A549 (cell line): Measurements from ENCODE around the gene B3GNT8. TPM values are rescaled to one million over a fixed set of nuclear protein-coding genes. Genes with fewer than 3 reads are reported as not detected.
"Not testable (repeated sequence)": the region's sequence is repeated elsewhere in the genome, so short reads cannot be mapped to it uniquely, and the experiment has no call there.

ENCODE experiments used
- ATAC-seq, 2 experiments: fragments of 200-7000 bp in 1 of 2; fragments of >200 bp in 1 of 2; cut with Nextera tagmentation in 1 of 2; cut with Tn5 transposase in 1 of 2; 3 replicates each; pipeline versions ENCODE4 v1.8.0 to v1.9.1; 2018 to 2020; ENCODE audit warnings: mild to moderate bottlenecking in 1 of 2, moderate library complexity in 1 of 2
- CTCF ChIA-PET: fragments of 300-600 bp; sonication (Branson Sonifier 250); formaldehyde crosslinking; extraction: SDS; loops from one replicate; lab custom pipeline; 2021; ENCODE audit warnings: antibody characterized with exemption, inconsistent platforms; lab: Yijun Ruan, JAX
- POLR2A ChIA-PET: fragments of 350-600 bp; formaldehyde crosslinking; extraction: SDS; loops from one replicate; lab custom pipeline; 2021; ENCODE audit warnings: antibody characterized with exemption, inconsistent platforms; lab: Yijun Ruan, JAX
- DNase-seq, 2 experiments: peaks; one replicate each; pipeline versions ENCODE4 v3.0.0 to v3.0.0-alpha.2; 2011 to 2016; ENCODE audit warnings: low read depth in 1 of 2, low spot score in 1 of 2
- FAIRE-seq: peaks from 2 replicates; lab custom pipeline; 2011; peaks lifted over from hg19 to GRCh38; lab: Jason Lieb, UNC
- H3K27ac ChIP-seq, 2 experiments: fragments of >200 bp; sonication (Bioruptor Twin); formaldehyde crosslinking; 3 replicates each; pipeline ENCODE4 v1.5.1; 2016 to 2017
- H3K4me1 ChIP-seq: fragments of >200 bp; sonication (Bioruptor Twin); formaldehyde crosslinking; 3 replicates; pipeline ENCODE4 v1.6.1; 2016
- H3K4me2 ChIP-seq: fragments of >200 bp; sonication (Bioruptor Twin); formaldehyde crosslinking; 3 replicates; pipeline ENCODE4 v1.6.1; 2016
- H3K4me3 ChIP-seq: fragments of >200 bp; sonication (Bioruptor Twin); formaldehyde crosslinking; 3 replicates; pipeline ENCODE4 v1.5.1; 2016
- H3K9me3 ChIP-seq: fragments of >200 bp; sonication (Bioruptor Twin); formaldehyde crosslinking; 3 replicates; pipeline ENCODE4 v1.6.1; 2016
- CTCF ChIP-seq: fragments of >200 bp; sonication (Bioruptor Twin); formaldehyde crosslinking; IDR thresholded peaks from 3 replicates; pipeline ENCODE4 v1.5.1; 2016
- EHMT2 ChIP-seq: fragments of 200-600 bp; sonication (generic); IDR thresholded peaks from 2 replicates; pipeline ENCODE4 v1.6.1; 2016; ENCODE audit warnings: antibody characterized with exemption, low read depth, mild to moderate bottlenecking, moderate library complexity
- ESRRA ChIP-seq: fragments of 150-350 bp; IDR thresholded peaks from 2 replicates; pipeline ENCODE4 v1.6.1; 2014; ENCODE audit warnings: mild to moderate bottlenecking, low read length, borderline replicate concordance
- HDAC2 ChIP-seq: fragments of 200-600 bp; sonication (generic); IDR thresholded peaks from 2 replicates; pipeline ENCODE4 v1.6.1; 2016
- HOXA7 ChIP-seq: fragments of 250-450 bp; sonication (Bioruptor Pico); IDR thresholded peaks from 2 replicates; pipeline ENCODE4 v1.5.0; 2020; ENCODE audit warnings: mild to moderate bottlenecking, moderate library complexity
- MAFK ChIP-seq: fragments of 450-650 bp; IDR thresholded peaks from 2 replicates; pipeline ENCODE4 v1.6.1; 2014; ENCODE audit not compliant: partially characterized antibody
- MAZ ChIP-seq: fragments of 150-350 bp; IDR thresholded peaks from 2 replicates; pipeline ENCODE4 v1.6.1; 2014; ENCODE audit warnings: antibody characterized with exemption, low read depth, low read length, borderline replicate concordance
- MYC ChIP-seq: IDR thresholded peaks from 2 replicates; pipeline ENCODE4 v1.6.1; 2012; ENCODE audit warnings: mild to moderate bottlenecking, inconsistent platforms, low read length, improper control_type of control experiment, borderline replicate concordance
- NR3C1 ChIP-seq: fragments of >200 bp; sonication (Bioruptor Twin); formaldehyde crosslinking; IDR thresholded peaks from 3 replicates; pipeline ENCODE4 v1.6.1; 2017
- REST ChIP-seq: fragments of 200-600 bp; sonication (generic); IDR thresholded peaks from 2 replicates; pipeline ENCODE4 v1.6.1; 2016; ENCODE audit warnings: antibody characterized with exemption, mild to moderate bottlenecking, moderate library complexity
- SREBF2 ChIP-seq: fragments of 450-650 bp; IDR thresholded peaks from 2 replicates; pipeline ENCODE4 v1.6.1; 2014; ENCODE audit warnings: mild to moderate bottlenecking, moderate library complexity
- ZFP36 ChIP-seq: fragments of 450-650 bp; IDR thresholded peaks from 2 replicates; pipeline ENCODE4 v1.6.1; 2014; ENCODE audit warnings: borderline replicate concordance; ENCODE audit not compliant: partially characterized antibody
- WGBS: methylation state at CpG from one replicate; pipeline ENCODE4 v1.1.6; 2017; ENCODE audit errors: missing lambda C conversion rate; 5-methylcytosine and 5-hydroxymethylcytosine counted together
- polyA plus RNA-seq, 4 experiments: library from polyadenylated mRNA; depleted of rRNA in 3 of 4; stranded (reverse); fragments of >200 nt; fragmentation: RNase III in 1 of 4; extraction: RNeasy Plus Mini Kit Qiagen cat#74134 plus additional on column Dnase treatment in 1 of 4; gene quantifications; 2 replicates in 3 of 4; 3 replicates in 1 of 4; pipeline ENCODE4 v1.2.3, GENCODE V29; 2011 to 2017
- TF ChIP-seq, protein P1 (sequence below): fragments of >200 bp; sonication (Bioruptor Twin); formaldehyde crosslinking; IDR thresholded peaks from 3 replicates; pipeline ENCODE4 v1.6.1; 2016
- TF ChIP-seq, protein P2 (sequence below): fragments of 150-350 bp; IDR thresholded peaks from 2 replicates; pipeline ENCODE4 v1.6.1; 2014; ENCODE audit warnings: low read depth, mild to moderate bottlenecking, low read length

B3GNT8 gene
- polyA plus RNA-seq, 2 of the 4 experiments (the other 2 are of a cell fraction) = not detected

GRCh38 chr19:41391618-41392017 is 35.6 kb downstream of the B3GNT8 start:
- Histone ChIP-seq H3K9me3 (no peaks in the 10 kb centered on the region), H3K4me2 (no peak overlapping the region), H3K27ac (no peak overlapping the region), H3K4me1 (peaks cover 11% of the 10 kb centered on the region; the same call in 2 of the 3 replicates), H3K4me3 (no peak overlapping the region)
- DNase-seq (no peak), ATAC-seq (no peak), FAIRE-seq (no peak)
- ChIA-PET POLR2A (interaction anchor here (1.4 kb wide), 1 partner anchor 48 kb away, joined by 3 read pairs; no protein-coding TSS in a partner anchor), CTCF (interaction anchor here (1.9 to 2.2 kb wide), 2 partner anchors 11 to 13 kb away, joined by 7 to 10 read pairs; no protein-coding TSS in a partner anchor)
- TF ChIP-seq ZFP36 (peak; percentile 89), CTCF (no peak)
- 86% methylated on average over 11 of the region's 11 CpGs for WGBS

- POLR2A ChIA-PET = interaction anchor here (2.5 to 2.8 kb wide), 2 partner anchors 23 to 53 kb away, joined by 10 to 12 read pairs; partner anchors contain the start of genes B9D2 and DMAC2
- 93% methylated on average over 13 of the region's 13 CpGs for WGBS
- CTCF ChIA-PET = interaction anchor here (0.6 to 2.1 kb wide), 10 partner anchors 12 to 993 kb away, joined by 3 to 5 read pairs (median 4); no protein-coding TSS in a partner anchor
- H3K9me3 ChIP-seq = no peaks in the 10 kb centered on the region
- no peak overlapping the region for H3K4me3 ChIP-seq
- DNase-seq (no peak), FAIRE-seq (no peak), ATAC-seq (peak in 1 of 2 experiments; percentile 27; a peak in 1 of 6 replicates)
- H3K4me1 ChIP-seq = no peaks in the 10 kb centered on the region
- no peak for TF ChIP-seq HDAC2
- TF ChIP-seq MYC = no peak
- TF ChIP-seq, protein P1, sequence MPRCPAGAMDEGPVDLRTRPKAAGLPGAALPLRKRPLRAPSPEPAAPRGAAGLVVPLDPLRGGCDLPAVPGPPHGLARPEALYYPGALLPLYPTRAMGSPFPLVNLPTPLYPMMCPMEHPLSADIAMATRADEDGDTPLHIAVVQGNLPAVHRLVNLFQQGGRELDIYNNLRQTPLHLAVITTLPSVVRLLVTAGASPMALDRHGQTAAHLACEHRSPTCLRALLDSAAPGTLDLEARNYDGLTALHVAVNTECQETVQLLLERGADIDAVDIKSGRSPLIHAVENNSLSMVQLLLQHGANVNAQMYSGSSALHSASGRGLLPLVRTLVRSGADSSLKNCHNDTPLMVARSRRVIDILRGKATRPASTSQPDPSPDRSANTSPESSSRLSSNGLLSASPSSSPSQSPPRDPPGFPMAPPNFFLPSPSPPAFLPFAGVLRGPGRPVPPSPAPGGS = no peak
- H3K4me2 ChIP-seq = no peak overlapping the region
- H3K27ac ChIP-seq = no peak overlapping the region
Measured at GRCh38 chr19:41386442-41386841, 40.7 kb downstream of the B3GNT8 start.

DNA sequence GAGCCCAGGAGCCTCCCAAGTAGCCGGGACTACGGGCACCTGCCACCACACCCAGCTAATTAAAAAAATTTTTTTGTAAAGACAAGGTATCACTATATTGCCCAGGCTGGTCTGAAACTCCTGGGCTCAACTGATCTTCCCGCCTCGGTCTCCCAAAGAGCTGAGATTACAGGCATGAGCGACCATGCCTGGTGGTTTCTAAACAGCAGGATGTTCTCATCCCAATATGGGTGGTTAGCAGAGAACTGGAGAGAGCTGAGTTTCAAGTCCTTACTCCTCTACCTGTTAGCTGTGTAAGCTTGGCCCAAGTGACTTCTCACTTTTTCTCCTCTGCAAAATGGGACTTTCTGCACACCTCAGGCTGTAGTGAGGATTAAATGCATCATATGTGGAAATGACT is 42.8 kb downstream of the B3GNT8 start:
- FAIRE-seq = peak; percentile 76
- TF ChIP-seq REST (no peak), ESRRA (no peak), SREBF2 (no peak), EHMT2 (no peak), MAZ (no peak), HOXA7 (CRISPR knock-in tag) (no peak), NR3C1 (no peak), MAFK (no peak)
- TF ChIP-seq, protein P2, sequence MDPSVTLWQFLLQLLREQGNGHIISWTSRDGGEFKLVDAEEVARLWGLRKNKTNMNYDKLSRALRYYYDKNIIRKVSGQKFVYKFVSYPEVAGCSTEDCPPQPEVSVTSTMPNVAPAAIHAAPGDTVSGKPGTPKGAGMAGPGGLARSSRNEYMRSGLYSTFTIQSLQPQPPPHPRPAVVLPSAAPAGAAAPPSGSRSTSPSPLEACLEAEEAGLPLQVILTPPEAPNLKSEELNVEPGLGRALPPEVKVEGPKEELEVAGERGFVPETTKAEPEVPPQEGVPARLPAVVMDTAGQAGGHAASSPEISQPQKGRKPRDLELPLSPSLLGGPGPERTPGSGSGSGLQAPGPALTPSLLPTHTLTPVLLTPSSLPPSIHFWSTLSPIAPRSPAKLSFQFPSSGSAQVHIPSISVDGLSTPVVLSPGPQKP = no peak

GRCh38 chr19:41381536-41381935 is 45.6 kb downstream of the B3GNT8 start:
- not testable (repeated sequence) for FAIRE-seq, H3K27ac ChIP-seq, H3K4me1 ChIP-seq, DNase-seq, H3K4me2 ChIP-seq, ATAC-seq, H3K4me3 ChIP-seq, H3K9me3 ChIP-seq
- ChIA-PET CTCF (interaction anchor here (0.6 to 7.6 kb wide), 12 partner anchors 9 to 218 kb away, joined by 3 to 37 read pairs (median 6); partner anchors contain the start of gene B9D2), POLR2A (interaction anchor here (3.2 kb wide), 1 partner anchor 17 kb away, joined by 34 read pairs; the partner anchor contains the start of gene B9D2)
- WGBS = 94% methylated on average over 8 of the region's 8 CpGs

More for the DNA sequence above, 42.8 kb downstream of the B3GNT8 start:
- Histone ChIP-seq H3K4me2 (no peak overlapping the region), H3K27ac (no peak overlapping the region), H3K4me1 (no peaks in the 10 kb centered on the region), H3K4me3 (no peak overlapping the region), H3K9me3 (no peaks in the 10 kb centered on the region)
- ATAC-seq (no peak), DNase-seq (no peak)
- 85% methylated on average over 5 of the region's 5 CpGs for WGBS
- POLR2A ChIA-PET = interaction anchor here (0.9 to 1.3 kb wide), 2 partner anchors 20 to 55 kb away, joined by 4 to 5 read pairs; partner anchors contain the start of genes B9D2 and DMAC2
- CTCF ChIA-PET = interaction anchor here (0.9 to 2.5 kb wide), 6 partner anchors 11 to 180 kb away, joined by 3 to 7 read pairs (median 4); partner anchors contain the start of genes B9D2 and DMAC2
